LoVo (cell line): ENCODE measurements around the gene SSTR5.

ENCODE experiments used
- DNase-seq: peaks from one replicate; pipeline ENCODE4 v3.0.0-alpha.2; 2016; ENCODE audit warnings: low spot score

Gene SSTR5

DNA sequence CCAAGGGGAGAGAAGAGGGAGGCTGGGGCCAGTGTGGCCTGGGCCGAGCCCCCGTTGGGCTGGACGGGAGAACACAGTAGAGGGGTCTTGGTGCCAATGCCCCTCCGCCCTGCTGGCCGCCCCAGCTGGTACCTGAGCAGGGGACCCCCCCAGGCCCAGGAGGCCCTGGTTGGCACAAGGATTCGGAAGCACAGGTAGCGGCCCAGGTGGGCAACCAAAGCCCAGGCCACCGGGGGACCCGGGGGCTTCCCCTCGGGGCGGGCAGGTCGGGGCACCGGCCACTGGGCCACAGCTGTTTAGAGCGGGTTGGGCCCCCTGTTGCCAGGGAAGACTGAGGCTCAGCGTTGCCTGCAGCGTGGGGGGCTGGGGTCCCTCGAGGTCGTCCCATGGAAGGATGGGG is 51.7 kb downstream of the SSTR5 start:
- DNase-seq: no peak

DNA sequence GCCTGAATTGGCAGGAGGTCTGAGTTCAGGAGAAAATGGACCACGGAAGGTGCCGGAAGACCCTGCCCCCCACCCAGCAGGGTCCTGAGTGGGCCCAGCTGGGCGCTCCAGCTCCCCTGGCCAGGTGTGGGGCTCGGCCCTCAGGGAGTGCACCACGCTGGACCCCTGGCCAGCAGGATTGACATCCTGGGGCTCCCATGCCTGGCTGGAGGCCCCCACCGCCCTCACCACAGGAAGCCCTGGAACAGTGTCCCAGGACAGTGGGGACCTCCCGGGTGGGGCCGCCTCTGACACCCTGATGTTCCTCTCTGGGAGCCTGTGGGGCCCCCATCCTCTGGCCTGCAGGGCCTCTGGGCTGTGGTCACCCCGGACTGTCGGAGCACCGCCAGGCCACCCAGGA is 52.2 kb downstream of the SSTR5 start:
- DNase-seq: no peak

DNA sequence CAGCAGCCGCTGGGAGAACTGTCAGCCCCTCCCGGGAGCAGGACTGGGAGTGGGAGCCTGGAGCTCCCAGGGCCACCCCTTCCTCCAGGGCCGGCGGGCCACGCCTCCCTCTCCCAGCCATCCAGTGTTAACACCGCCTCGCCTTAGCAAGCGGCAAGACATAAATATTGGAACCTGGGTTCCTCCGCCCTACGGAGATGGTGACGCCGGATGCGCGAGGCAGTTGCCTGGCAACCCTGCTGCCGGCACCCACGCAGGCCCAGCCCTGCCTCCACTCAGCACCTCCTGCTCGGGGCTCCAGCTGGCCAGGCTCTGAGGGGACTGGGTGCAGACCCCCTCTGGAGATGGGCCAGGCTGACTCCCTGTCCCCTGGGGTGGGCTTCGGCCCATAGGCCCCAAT is 52.9 kb downstream of the SSTR5 start:
- no peak for DNase-seq

DNA sequence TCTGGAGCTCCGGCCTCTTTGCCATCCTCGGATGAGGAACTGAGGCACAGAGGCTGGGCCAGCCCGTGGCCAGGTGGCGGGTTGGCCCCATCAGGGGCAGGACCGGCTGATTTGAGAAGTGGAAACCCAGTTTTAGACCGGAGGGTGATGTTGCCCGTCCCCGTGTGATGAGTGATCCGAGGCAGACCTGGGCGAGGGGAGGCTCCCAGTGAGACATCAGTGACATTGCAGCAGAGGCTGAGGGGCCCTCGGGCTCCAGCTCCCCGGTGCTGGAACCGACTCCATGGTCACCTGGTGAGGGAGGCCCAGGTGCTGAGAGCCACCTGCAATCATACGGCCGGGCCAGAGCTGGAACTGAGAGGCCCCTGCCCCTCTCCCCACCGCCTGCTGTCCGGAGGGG is 53.5 kb downstream of the SSTR5 start:
- DNase-seq: no peak

DNA sequence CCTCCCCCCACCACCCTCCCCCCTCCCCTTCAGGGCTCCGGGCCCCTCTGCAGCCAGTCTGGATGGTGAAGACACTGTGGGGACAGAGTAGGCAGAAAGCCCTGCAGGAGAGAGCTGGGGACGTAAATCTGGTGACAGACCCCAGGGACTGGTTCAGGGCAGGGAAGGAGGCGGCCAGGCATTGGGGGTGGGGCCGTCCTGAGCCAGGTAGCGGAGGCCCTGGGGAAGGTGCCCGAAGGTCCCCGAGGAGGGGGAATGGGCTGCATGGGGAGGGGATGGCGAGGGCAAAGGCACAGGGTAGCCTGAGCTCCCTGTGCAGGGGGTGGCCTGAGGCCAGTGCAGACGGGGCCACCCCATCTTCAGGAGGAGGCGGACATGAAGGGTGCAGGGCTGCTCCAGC is 54.0 kb downstream of the SSTR5 start:
- no peak for DNase-seq

DNA sequence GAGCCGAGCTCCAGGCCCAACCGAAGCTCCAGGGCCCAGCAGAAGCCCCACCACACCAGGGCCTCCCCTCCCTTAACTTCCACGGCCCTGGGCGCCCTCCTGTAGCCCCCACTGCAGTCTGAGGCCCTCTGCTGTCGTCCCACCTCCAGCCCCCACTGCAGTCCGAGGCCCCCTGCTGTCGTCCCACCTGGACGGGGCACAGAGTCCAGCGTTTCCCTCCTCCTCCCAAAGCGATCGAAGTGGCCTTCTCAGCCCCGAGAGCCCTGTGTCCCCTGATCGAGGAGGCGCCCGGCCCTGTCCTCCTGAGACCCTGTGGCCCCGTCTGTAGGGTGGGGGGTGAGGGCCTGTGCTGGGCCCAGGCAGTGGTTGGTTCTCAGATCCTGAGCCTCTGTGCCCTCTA is 54.6 kb downstream of the SSTR5 start:
- no peak for DNase-seq

DNA sequence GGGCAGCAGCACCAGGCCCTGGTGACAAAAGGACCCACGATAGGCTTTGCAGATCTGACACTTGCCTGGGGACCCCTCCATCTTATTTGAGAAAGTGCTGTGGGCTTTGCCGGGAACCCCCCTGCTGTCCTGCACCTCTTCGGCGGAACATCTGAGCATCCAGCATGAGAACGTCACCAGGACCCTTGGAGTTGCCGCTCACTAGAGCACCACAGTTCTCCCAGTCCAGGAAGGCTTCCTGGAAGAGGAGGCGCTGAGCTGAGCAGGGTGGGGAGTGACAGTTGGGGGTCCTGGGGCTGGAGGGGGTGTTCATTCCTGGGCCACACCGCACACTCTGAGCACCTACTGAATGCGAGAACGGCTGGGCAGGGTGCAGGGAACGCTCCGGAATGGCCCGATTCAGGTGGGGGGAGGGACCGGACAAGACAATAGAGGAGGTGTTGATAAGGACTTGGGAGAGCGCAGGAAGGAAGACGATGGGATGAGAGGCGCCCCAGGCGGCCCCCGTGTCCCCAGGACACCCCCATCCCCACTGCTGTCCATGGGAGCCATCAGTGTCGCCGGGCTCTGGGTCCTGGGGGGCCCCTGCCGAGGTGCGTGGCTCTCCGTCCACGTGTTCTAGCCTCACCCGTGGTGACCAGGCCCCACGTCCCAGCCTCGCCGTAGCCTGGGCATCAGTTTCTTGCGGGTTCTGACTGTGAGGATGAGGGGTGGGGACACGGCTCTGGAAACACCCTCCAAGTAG is 55.6 kb downstream of the SSTR5 start:
- no peak for DNase-seq

DNA sequence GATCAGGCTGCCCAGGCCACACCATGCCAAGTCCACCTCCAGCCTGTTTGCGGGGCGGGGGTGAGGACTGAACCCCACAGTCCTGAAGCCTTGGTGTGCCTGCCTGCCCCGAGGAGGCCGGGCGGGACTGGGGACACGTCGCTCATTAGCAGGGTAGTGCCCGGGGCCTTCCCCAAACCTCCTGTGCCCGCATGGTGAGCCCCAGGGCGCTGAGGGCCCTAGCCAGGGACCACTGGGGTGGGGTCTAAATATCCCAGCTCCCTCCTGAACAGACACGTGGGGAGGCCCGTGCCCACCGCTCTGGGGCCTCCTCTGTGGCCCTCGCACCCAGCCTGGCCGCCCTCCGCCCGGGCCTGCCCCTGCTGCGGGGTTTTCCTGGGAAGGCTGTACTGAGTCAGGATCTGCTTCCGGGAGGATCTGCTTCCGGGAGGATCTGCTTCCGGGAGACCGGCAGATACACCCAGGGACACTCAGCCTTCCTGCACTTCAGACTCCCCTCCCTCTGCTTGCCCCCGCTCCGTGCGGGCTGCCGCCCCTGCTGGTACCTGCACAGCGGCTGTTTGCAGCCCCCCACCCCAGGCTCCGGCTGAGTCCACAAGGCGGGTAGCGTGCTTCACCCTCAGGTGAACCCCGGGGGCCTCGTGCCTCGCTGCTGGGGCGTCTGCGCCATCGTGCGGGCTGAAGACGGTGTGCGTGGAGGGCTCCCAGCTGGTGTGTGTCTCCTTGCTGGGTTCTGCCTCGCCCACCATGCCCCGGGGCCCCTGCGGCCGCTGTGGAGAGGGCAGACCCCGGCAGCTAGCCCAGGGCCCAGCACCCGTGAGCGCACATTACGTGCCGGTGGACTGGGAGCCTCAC is 56.8 kb downstream of the SSTR5 start:
- DNase-seq: no peak

DNA sequence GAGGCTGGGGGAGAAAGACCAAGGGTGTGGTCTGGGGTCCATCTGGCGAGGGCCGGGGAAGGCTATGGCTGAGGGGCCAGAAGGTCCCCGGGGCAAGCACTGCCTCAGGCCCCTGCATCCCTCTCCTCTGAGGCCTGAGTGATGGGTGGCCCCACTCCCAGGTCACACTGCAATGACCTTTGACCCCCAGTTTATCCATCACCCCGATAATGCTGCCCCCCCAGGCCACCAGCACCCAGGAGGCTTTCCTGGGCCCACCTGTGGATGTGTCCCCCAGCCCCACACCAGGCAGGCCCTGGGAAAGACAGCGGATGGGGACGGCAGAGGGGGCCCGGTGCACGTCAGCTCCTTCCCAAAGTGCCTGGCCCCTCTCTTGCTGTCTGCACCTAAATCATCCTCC is 57.8 kb downstream of the SSTR5 start:
- DNase-seq: no peak
